Middle frontal gyrus (tissue), 1 donor: Measurements from ENCODE around the gene RTBDN.

Source experiments
- DNase-seq: peaks from one replicate; pipeline ENCODE4 v3.0.0-alpha.2; 2015; ENCODE audit warnings: low spot score; ENCODE audit errors: extremely low spot score

Gene RTBDN

GRCh38 chr19:12793290-12794195 lies 40.8 kb downstream of the RTBDN start:
- DNase-seq = peak; percentile 92

GRCh38 chr19:12792853-12793289 lies 41.5 kb downstream of the RTBDN start:
- no peak for DNase-seq

- no peak for DNase-seq
Measured at GRCh38 chr19:12792051-12792852, 42.1 kb downstream of the RTBDN start.

- DNase-seq = peak; percentile 95
Measured at GRCh38 chr19:12791345-12792050, 42.9 kb downstream of the RTBDN start, which contains the start of gene JUNB. TSS of gene JUNB (plus strand) at chr19:12791486. CDS start at chr19:12791772, 286 bp downstream.

- DNase-seq = no peak
Measured at GRCh38 chr19:12790628-12791344, 43.6 kb downstream of the RTBDN start.

GRCh38 chr19:12789904-12790619 lies 44.3 kb downstream of the RTBDN start:
- DNase-seq = peak; percentile 84

GRCh38 chr19:12789098-12789903 lies 45.1 kb downstream of the RTBDN start:
- DNase-seq = no peak

GRCh38 chr19:12788682-12789097 lies 45.7 kb downstream of the RTBDN start:
- DNase-seq = no peak

- DNase-seq = no peak
Measured at GRCh38 chr19:12788042-12788681, 46.2 kb downstream of the RTBDN start.

GRCh38 chr19:12787458-12787857 lies 46.9 kb downstream of the RTBDN start:
- DNase-seq = no peak

GRCh38 chr19:12786952-12787351 lies 47.4 kb downstream of the RTBDN start:
- DNase-seq = no peak

GRCh38 chr19:12786141-12786870 lies 48.1 kb downstream of the RTBDN start:
- DNase-seq = no peak

GRCh38 chr19:12785431-12786031 lies 48.8 kb downstream of the RTBDN start:
- DNase-seq = no peak

GRCh38 chr19:12784871-12785430 lies 49.4 kb downstream of the RTBDN start:
- no peak for DNase-seq

- no peak for DNase-seq
Measured at GRCh38 chr19:12784394-12784870, 49.9 kb downstream of the RTBDN start.

GRCh38 chr19:12783849-12784393 lies 50.5 kb downstream of the RTBDN start:
- no peak for DNase-seq

- DNase-seq = no peak
Measured at GRCh38 chr19:12783291-12783848, 51.0 kb downstream of the RTBDN start.
